Muscle of arm (tissue), 12 donors: ENCODE data around the gene NEUROD6. TPM values are rescaled to one million over a fixed set of nuclear protein-coding genes. Genes with fewer than 3 reads are reported as not detected.

Experiments
- polyA plus RNA-seq, 12 donors: library from polyadenylated mRNA; unstranded; fragments of 120-200 nt; gene quantifications; one replicate each; pipeline ENCODE4 v1.2.1, GENCODE V29; 2013; ENCODE audit not compliant: insufficient read length in 12 of 12

The NEUROD6 gene
- polyA plus RNA-seq, 12 donors: 0.11 to 0.96 (median 0.18) TPM; not detected in 4

Other genes with a start within 250 kb of the NEUROD6 start
- 1 to 10 TPM in 4 of 12 donors, under 1 TPM in 6, not detected in 2; 0.40 to 1.7 (median 0.93) TPM for gene ITPRID1, start 173.4 kb upstream of the NEUROD6 start, polyA plus RNA-seq